Effector memory CD8-positive, alpha-beta T cell (primary cell): ENCODE measurements around the gene CACNA2D2.

Experiments
- ATAC-seq: fragments of 150-1000 bp; cut with Tn5 transposase; replicated peaks from 2 replicates; pipeline ENCODE4 v1.10.0; 2021; ENCODE audit warnings: mild to moderate bottlenecking, moderate library complexity
- DNase-seq, 3 experiments: peaks; one replicate each; pipeline ENCODE4 v3.0.0; 2021
- H3K27ac Mint-ChIP-seq, 2 donors: one replicate each; pipeline ENCODE4 v1.8.0; 2022; ENCODE audit warnings: mild to moderate bottlenecking in 2 of 2, mixed read lengths in 2 of 2, moderate library complexity in 2 of 2
- H3K27me3 Mint-ChIP-seq, 2 donors: one replicate each; pipeline ENCODE4 v1.8.0; 2022; ENCODE audit warnings: mixed read lengths in 2 of 2
- H3K36me3 Mint-ChIP-seq: one replicate; pipeline ENCODE4 v1.8.0; 2022; ENCODE audit warnings: mild to moderate bottlenecking, moderate library complexity, mixed read lengths; ENCODE audit not compliant: insufficient read depth
- H3K4me1 Mint-ChIP-seq, 2 donors: one replicate each; pipeline ENCODE4 v1.8.0; 2022; ENCODE audit warnings: low read depth in 2 of 2, mixed read lengths in 2 of 2
- H3K4me3 Mint-ChIP-seq, 2 donors: one replicate each; pipeline ENCODE4 v1.8.0; 2022; ENCODE audit warnings: mild to moderate bottlenecking in 2 of 2, mixed read lengths in 2 of 2, moderate library complexity in 2 of 2
- H3K9me3 Mint-ChIP-seq, 2 donors: one replicate each; pipeline ENCODE4 v1.8.0; 2022; ENCODE audit warnings: mixed read lengths in 2 of 2

CACNA2D2 gene

DNA sequence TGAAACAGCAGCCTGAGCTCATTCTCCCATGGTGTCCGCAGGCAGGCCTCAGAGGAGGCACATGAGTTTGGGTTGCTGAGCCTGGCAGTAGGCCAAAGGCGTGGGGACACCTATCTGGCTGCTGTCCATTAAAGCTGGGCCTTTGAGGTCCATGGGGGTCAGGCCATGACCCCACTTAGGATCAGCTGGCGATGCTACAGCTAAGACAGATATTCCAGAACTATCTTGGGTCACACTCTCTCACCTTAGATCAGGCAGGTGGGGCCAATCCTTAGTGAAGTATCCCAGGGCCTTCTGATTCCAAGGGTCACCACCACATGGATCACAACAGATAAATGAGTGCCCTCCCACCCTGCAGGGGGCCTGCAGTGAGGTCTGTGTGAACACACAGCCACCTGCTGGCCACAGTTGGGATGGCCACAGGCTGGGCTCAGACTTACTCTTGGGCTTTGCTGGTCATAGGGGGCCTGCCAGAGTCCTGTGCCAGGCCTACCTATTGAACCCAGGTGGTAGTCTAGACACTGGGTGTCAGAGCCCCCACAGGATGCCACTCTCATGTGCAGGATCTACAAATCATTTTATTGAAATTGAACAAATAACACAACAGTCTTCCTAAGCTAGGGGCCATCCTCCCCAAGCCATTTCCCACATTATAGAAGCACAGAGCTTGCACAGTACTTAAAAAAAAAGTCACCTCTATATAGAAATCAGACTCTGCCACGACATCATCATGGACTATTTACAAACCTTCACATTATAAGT lies 178.9 kb downstream of the CACNA2D2 start:
- ATAC-seq: peak; percentile 25
- Mint-ChIP-seq H3K36me3 (peaks cover 20% of the 10 kb centered on the region), H3K4me1 (peaks cover 25 to 29% of the 10 kb centered on the region in 2 donors), H3K9me3 (no peaks in the 10 kb centered on the region), H3K27ac (peak overlapping the region in 1 of 2 donors; percentile 76), H3K27me3 (no peaks in the 10 kb centered on the region), H3K4me3 (no peak overlapping the region)
- peak; percentile 50 to 64 (median 53) for DNase-seq

DNA sequence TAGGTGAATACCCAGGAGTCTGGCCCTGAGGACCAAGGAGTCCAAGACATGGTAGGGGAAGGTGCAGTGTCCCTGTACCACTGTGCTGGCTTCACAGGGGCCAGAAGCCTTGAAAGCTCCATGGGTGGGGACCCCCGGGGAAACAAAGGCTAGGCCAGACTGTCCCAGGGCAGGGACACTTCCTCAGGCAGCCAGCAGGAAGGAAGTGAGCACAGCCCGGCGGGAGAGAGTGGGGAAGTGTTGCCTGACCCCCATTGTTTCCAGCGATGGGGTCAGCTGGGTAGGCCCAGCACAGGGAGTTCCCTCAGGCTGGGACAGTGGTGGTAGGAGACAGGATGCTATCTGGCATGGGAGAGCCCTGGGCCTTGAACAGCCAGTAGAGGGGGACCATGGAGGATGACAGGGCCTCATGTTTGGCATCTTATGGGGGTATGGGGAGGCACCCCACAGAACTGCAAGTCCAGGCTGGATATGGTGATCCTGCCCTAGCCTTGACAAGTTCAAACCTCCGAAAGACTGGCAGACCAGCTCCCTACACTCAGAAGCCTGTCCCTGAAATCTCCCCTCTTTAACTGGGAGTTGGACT lies 179.7 kb downstream of the CACNA2D2 start:
- peaks cover 29 to 36% of the 10 kb centered on the region in 2 donors for H3K4me1 Mint-ChIP-seq
- H3K4me3 Mint-ChIP-seq: no peak overlapping the region
- peaks cover 12% of the 10 kb centered on the region for H3K36me3 Mint-ChIP-seq
- no peak for ATAC-seq
- no peaks in the 10 kb centered on the region for H3K9me3 Mint-ChIP-seq
- no peak for DNase-seq
- H3K27ac Mint-ChIP-seq: peak overlapping the region; percentile 41 to 76
- no peaks in the 10 kb centered on the region for H3K27me3 Mint-ChIP-seq

GRCh38 chr3:50323092-50323600 lies 180.3 kb downstream of the CACNA2D2 start:
- H3K36me3 Mint-ChIP-seq: peaks cover 8% of the 10 kb centered on the region
- no peak for ATAC-seq
- no peaks in the 10 kb centered on the region for H3K9me3 Mint-ChIP-seq
- H3K4me3 Mint-ChIP-seq: peak overlapping the region; percentile 44 to 84
- no peak for DNase-seq
- no peaks in the 10 kb centered on the region for H3K27me3 Mint-ChIP-seq
- peak overlapping the region in 1 of 2 donors; percentile 76 for H3K27ac Mint-ChIP-seq
- H3K4me1 Mint-ChIP-seq: peaks cover 24 to 34% of the 10 kb centered on the region in 2 donors

DNA sequence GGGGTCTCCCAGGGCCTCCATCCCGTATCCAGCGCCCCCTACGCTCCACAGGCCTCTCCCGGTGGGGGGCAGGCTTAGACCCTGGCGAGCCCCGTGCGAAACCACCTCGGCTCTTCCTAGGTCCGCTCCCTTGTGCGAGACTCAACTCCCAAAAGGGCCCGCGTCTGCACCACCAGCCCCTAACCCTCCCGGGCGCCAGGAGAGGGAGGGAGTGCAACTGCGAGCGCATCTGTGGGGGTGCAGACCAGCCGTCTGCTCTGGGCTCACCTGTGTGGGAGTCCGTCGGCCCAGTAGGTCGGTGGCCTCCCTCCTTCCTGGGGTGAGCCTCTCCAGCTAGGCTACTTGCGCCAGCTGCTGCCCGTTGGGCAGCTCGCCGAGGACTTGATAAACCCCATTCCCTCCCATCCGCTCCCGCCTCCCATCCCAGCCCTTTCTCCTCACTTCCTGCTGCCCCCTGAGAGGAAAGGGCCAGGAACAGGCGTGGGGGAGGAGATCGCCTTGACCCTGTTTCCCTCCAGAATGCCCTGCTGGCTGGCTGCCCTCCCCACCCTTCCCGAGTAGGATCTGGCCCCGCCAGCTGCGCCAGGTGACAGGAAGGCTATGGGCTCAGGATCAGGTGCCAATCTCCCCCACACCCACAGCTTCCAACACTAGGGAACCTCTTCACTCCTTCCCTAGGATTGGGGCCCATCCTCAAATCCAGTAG lies 180.9 kb downstream of the CACNA2D2 start, which contains the start of gene HYAL2:
HYAL2 (minus strand) TSS at position 360 of the 706 bp plus-strand sequence. CDS start 2,256 bp downstream, outside the sequence.
- DNase-seq: no peak
- Mint-ChIP-seq H3K36me3 (peaks cover 4% of the 10 kb centered on the region), H3K4me1 (peaks cover 20 to 32% of the 10 kb centered on the region in 2 donors), H3K9me3 (no peaks in the 10 kb centered on the region), H3K27me3 (no peaks in the 10 kb centered on the region), H3K27ac (peak within 1 kb of the TSS; percentile 89 to 93), H3K4me3 (peak within 1 kb of the TSS; percentile 84 to 85)
- ATAC-seq: no peak

DNA sequence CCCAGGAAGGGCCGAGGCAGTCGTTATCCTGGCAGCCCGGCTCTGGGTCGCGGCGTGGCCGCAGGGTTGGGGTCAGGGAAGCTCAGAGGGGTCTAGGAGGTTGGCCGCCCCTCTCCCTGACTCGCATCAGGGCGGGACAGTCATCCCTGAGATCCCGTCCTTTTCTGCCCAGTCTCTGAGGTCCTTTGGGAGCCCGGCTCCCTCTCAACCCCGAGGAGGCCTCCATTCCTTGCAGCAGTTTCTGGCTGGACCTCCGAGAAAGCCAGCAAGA lies 181.4 kb downstream of the CACNA2D2 start:
- Mint-ChIP-seq H3K36me3 (no peaks in the 10 kb centered on the region), H3K27me3 (no peaks in the 10 kb centered on the region), H3K4me1 (peaks cover 22 to 33% of the 10 kb centered on the region in 2 donors), H3K27ac (no peak overlapping the region), H3K4me3 (peak overlapping the region; percentile 84 to 85), H3K9me3 (no peaks in the 10 kb centered on the region)
- no peak for ATAC-seq
- no peak for DNase-seq

DNA sequence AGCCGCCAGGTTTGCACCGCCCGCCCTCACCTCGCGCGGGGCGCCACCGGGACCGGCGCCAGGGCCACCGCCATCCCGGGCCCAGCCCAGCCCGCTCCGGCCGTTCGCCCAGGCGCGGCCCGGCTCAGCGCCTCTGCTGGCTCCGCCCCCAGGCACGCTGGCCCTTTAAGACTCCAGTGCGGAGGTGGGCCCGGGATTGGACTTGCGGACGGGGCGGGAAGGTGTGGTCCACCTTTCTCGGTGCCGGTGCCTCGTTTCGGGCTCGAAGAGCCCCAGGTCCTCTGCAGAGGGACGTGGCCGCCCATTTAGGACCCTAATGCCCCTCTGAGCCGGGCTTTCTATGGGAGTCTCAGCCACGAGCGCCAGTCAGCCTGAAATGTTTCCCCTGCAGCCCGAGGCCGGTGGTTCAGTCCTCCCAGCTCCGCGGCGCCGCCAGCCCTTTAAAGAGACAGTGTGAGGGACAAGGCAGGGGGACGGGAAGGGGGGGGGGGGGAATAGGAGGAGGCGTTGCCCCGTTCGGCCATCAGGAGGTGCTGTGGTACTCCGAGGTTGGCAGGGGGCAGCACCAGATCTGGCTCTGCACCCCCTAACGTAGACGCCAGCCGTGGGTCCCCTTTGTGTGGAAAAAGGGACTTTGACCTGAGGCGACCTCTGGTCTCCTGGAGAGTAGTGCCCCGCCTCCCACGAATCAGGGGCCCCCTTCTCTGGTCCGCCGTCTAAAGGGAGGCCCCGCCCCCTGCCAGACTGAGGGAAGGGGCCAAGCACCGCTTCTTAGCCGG lies 181.9 kb downstream of the CACNA2D2 start:
- ATAC-seq (peak; percentile 58), DNase-seq (peak; percentile 66 to 74 (median 69))
- H3K27me3 Mint-ChIP-seq: no peaks in the 10 kb centered on the region
- H3K4me1 Mint-ChIP-seq: peaks cover 27 to 38% of the 10 kb centered on the region in 2 donors
- peak overlapping the region; percentile 84 to 85 for H3K4me3 Mint-ChIP-seq
- H3K9me3 Mint-ChIP-seq: no peaks in the 10 kb centered on the region
- peak overlapping the region; percentile 89 to 93 for H3K27ac Mint-ChIP-seq
- no peaks in the 10 kb centered on the region for H3K36me3 Mint-ChIP-seq

DNA sequence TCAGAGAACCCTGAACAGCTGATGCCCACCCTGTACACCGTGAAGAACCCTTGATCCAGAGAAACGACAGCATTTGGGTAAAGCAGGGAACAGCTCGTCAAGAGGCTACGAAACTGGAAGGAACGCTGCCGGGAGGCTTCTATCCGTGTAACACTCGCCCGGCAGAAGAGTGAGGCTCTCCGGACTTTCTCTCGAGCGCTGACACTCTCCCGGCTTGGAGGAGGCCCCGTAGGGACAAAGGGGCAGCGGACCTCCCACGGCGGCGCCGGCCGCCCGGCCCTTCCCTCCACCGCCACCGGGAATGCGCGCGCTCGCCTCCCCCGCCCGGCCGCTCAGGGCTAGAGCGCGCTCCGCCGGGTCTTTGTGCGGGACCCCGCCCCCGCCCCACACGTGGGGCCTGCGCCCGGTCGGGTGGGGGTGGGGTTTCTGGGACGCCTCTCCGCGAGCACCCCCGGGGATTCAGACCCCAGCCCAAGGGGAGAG lies 182.5 kb downstream of the CACNA2D2 start:
- H3K36me3 Mint-ChIP-seq: no peaks in the 10 kb centered on the region
- H3K27me3 Mint-ChIP-seq: no peaks in the 10 kb centered on the region
- ATAC-seq (peak; percentile 29), DNase-seq (peak in 2 of 3 experiments; percentile 21 to 41)
- H3K4me3 Mint-ChIP-seq: peak overlapping the region; percentile 84 to 85
- H3K4me1 Mint-ChIP-seq: peaks cover 32 to 43% of the 10 kb centered on the region in 2 donors
- H3K27ac Mint-ChIP-seq: peak overlapping the region; percentile 65 to 93
- no peaks in the 10 kb centered on the region for H3K9me3 Mint-ChIP-seq

GRCh38 chr3:50319894-50320625 lies 183.4 kb downstream of the CACNA2D2 start:
- Mint-ChIP-seq H3K9me3 (no peaks in the 10 kb centered on the region), H3K36me3 (no peaks in the 10 kb centered on the region), H3K27me3 (no peaks in the 10 kb centered on the region), H3K4me1 (peaks cover 32 to 45% of the 10 kb centered on the region in 2 donors), H3K4me3 (peak overlapping the region; percentile 84 to 85), H3K27ac (peak overlapping the region; percentile 65 to 83)
- ATAC-seq: no peak
- no peak for DNase-seq

DNA sequence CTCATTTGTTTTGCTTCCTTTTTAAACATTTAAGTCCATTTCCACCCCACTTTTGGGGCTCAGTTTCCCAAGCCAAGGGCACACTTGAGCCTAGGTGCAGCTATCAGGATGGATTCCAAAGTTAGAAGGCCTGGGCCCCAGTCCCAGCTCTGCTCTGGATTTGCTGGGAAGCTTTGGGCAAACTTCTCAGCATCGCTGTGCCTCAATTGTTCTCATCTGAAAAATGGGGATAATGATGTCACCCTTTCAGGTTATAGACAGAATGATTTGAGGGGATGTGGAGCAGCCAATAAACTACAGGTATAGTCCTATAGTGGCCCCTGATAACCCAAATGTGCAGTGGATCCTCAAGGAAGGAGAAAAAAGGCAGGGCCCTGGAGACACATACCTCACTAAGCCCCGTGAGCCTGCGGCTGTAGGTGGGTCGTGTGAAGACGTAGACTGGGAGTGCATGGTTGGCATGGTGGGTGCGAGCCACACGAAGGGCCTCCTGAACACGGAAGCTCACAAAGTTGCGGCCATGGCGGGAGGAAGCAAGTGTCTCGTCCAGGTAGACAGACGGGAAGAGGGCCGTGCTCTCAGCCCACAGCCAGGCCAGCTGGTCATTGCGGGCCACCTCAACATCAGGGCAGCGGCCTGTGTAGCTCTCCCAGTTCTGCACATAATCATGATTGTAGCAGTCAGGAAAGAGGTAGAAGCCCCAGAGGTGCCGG lies 184.1 kb downstream of the CACNA2D2 start:
- H3K4me1 Mint-ChIP-seq: peaks cover 28 to 43% of the 10 kb centered on the region in 2 donors
- H3K27me3 Mint-ChIP-seq: no peaks in the 10 kb centered on the region
- ATAC-seq: no peak
- DNase-seq: no peak
- no peaks in the 10 kb centered on the region for H3K36me3 Mint-ChIP-seq
- peak overlapping the region in 1 of 2 donors; percentile 27 for H3K4me3 Mint-ChIP-seq
- H3K27ac Mint-ChIP-seq: no peak overlapping the region
- no peaks in the 10 kb centered on the region for H3K9me3 Mint-ChIP-seq

- Mint-ChIP-seq H3K27me3 (no peaks in the 10 kb centered on the region), H3K9me3 (no peaks in the 10 kb centered on the region), H3K36me3 (no peaks in the 10 kb centered on the region), H3K27ac (no peak overlapping the region), H3K4me3 (peak overlapping the region in 1 of 2 donors; percentile 6), H3K4me1 (peaks cover 26 to 44% of the 10 kb centered on the region in 2 donors)
- DNase-seq (no peak), ATAC-seq (no peak)
Measured at GRCh38 chr3:50318615-50319014, 184.8 kb downstream of the CACNA2D2 start.

- Mint-ChIP-seq H3K9me3 (no peaks in the 10 kb centered on the region), H3K36me3 (no peaks in the 10 kb centered on the region), H3K4me3 (peak overlapping the region in 1 of 2 donors; percentile 6), H3K27me3 (no peaks in the 10 kb centered on the region), H3K27ac (no peak overlapping the region), H3K4me1 (peaks cover 26 to 42% of the 10 kb centered on the region in 2 donors)
- ATAC-seq: no peak
- no peak for DNase-seq
Measured at GRCh38 chr3:50318163-50318562, 185.3 kb downstream of the CACNA2D2 start.

- ATAC-seq (no peak), DNase-seq (no peak)
- no peaks in the 10 kb centered on the region for H3K9me3 Mint-ChIP-seq
- peak overlapping the region in 1 of 2 donors; percentile 79 for H3K4me3 Mint-ChIP-seq
- no peaks in the 10 kb centered on the region for H3K27me3 Mint-ChIP-seq
- peak overlapping the region; percentile 90 to 97 for H3K27ac Mint-ChIP-seq
- peaks cover 26 to 42% of the 10 kb centered on the region in 2 donors for H3K4me1 Mint-ChIP-seq
- H3K36me3 Mint-ChIP-seq: no peaks in the 10 kb centered on the region
Measured at GRCh38 chr3:50317300-50317699, 186.1 kb downstream of the CACNA2D2 start.
